Liver (tissue), 9 donors: ENCODE data around the gene SPART. TPM values are rescaled to one million over a fixed set of nuclear protein-coding genes. Genes with fewer than 3 reads are reported as not detected.

Source experiments
- DNase-seq: peaks from one replicate; pipeline ENCODE4 v3.0.0-alpha.2; 2017; ENCODE audit warnings: low spot score
- H3K27ac ChIP-seq, 2 donors: one replicate each; pipeline ENCODE4 v1.7.0; 2013; ENCODE audit warnings: inconsistent platforms in 2 of 2, low read length in 2 of 2, control low read depth in 1 of 2, low read depth in 1 of 2, mild to moderate bottlenecking in 1 of 2
- H3K27me3 ChIP-seq, 4 donors: one replicate each; pipeline versions ENCODE4 v1.6.1 to v1.7.0; 2013; ENCODE audit warnings: low read length in 3 of 4, inconsistent platforms in 1 of 4, mild to moderate bottlenecking in 1 of 4, moderate library complexity in 1 of 4; ENCODE audit not compliant: control insufficient read depth in 4 of 4, insufficient read depth in 4 of 4
- H3K36me3 ChIP-seq, 4 donors: one replicate each; pipeline versions ENCODE4 v1.6.1 to v1.7.0; 2013; ENCODE audit warnings: low read length in 3 of 4, mild to moderate bottlenecking in 3 of 4, low read depth in 1 of 4, moderate library complexity in 1 of 4; ENCODE audit not compliant: control insufficient read depth in 4 of 4, insufficient read depth in 3 of 4
- H3K4me1 ChIP-seq, 4 donors: one replicate each; pipeline versions ENCODE4 v1.6.1 to v1.7.0; 2013; ENCODE audit warnings: low read length in 3 of 4, mild to moderate bottlenecking in 3 of 4, moderate library complexity in 1 of 4; ENCODE audit not compliant: control insufficient read depth in 4 of 4, insufficient read depth in 4 of 4
- H3K4me3 ChIP-seq, 3 donors: one replicate each; pipeline versions ENCODE4 v1.6.1 to v1.7.0; 2013; ENCODE audit warnings: low read length in 3 of 3, control low read depth in 1 of 3, low read depth in 1 of 3, mild to moderate bottlenecking in 1 of 3
- H3K9ac ChIP-seq, 2 donors: one replicate each; pipeline ENCODE4 v1.7.0; 2013; ENCODE audit warnings: low read length in 2 of 2, mild to moderate bottlenecking in 2 of 2, moderate library complexity in 2 of 2, control low read depth in 1 of 2, low read depth in 1 of 2
- H3K9me3 ChIP-seq, 4 donors: one replicate each; pipeline versions ENCODE4 v1.6.1 to v1.7.0; 2013; ENCODE audit warnings: low read length in 3 of 4; ENCODE audit not compliant: control insufficient read depth in 4 of 4
- EGR1 ChIP-seq, 2 donors: IDR thresholded peaks; 2 replicates each; pipeline ENCODE4 v1.6.1; 2016 to 2018; ENCODE audit warnings: antibody characterized with exemption in 2 of 2, low read depth in 2 of 2
- FOXA1 ChIP-seq: IDR thresholded peaks from 2 replicates; pipeline ENCODE4 v1.6.1; 2016; ENCODE audit warnings: antibody characterized with exemption
- HNF4G ChIP-seq: IDR thresholded peaks from 2 replicates; pipeline ENCODE4 v1.6.1; 2016; ENCODE audit warnings: antibody characterized with exemption
- JUND ChIP-seq, 2 donors: IDR thresholded peaks; 2 replicates each; pipeline ENCODE4 v1.6.1; 2016; ENCODE audit warnings: antibody characterized with exemption in 2 of 2
- NR2F2 ChIP-seq: IDR thresholded peaks from 2 replicates; pipeline ENCODE4 v1.6.1; 2016; ENCODE audit warnings: antibody characterized with exemption
- RAD21 ChIP-seq, 2 donors: IDR thresholded peaks; 2 replicates each; pipeline ENCODE4 v1.6.1; 2016; ENCODE audit warnings: antibody characterized with exemption in 2 of 2, mild to moderate bottlenecking in 2 of 2
- RXRA ChIP-seq, 2 donors: IDR thresholded peaks; 2 replicates each; pipeline ENCODE4 v1.6.1; 2017 to 2018; ENCODE audit warnings: antibody characterized with exemption in 2 of 2, mild to moderate bottlenecking in 1 of 2
- SP1 ChIP-seq: IDR thresholded peaks from 2 replicates; pipeline ENCODE4 v1.6.1; 2018; ENCODE audit warnings: antibody characterized with exemption, mild to moderate bottlenecking
- TAF1 ChIP-seq: conservative IDR thresholded peaks from 2 replicates; pipeline ENCODE4 v1.6.1; 2016; ENCODE audit warnings: antibody characterized with exemption, mild to moderate bottlenecking
- YY1 ChIP-seq: IDR thresholded peaks from 2 replicates; pipeline ENCODE4 v1.6.1; 2016; ENCODE audit warnings: antibody characterized with exemption, mild to moderate bottlenecking
- WGBS: extraction: QIAGEN DNeasy Blood & Tissue Kit; methylation state at CpG from one replicate; pipeline ENCODE4 v1.1.7; 2013; 5-methylcytosine and 5-hydroxymethylcytosine counted together
- polyA plus RNA-seq, 2 donors: library from polyadenylated mRNA; stranded (reverse) in 1 of 2; unstranded in 1 of 2; fragments of 200-250 nt in 1 of 2; fragments of >200 nt in 1 of 2; fragmentation: Nextera tagmentation in 1 of 2; extraction: Ambion mirVana in 1 of 2; gene quantifications; one replicate each; pipeline versions ENCODE4 v1.2.1 to v1.2.3, GENCODE V29; 2013 to 2015
- total RNA-seq, 2 donors: library from RNA; depleted of rRNA; stranded (reverse); fragments of >200 nt; gene quantifications; one replicate each; pipeline ENCODE4 v1.2.3, GENCODE V29; 2014
- TF ChIP-seq, protein P1 (sequence below): IDR thresholded peaks from 2 replicates; pipeline ENCODE4 v1.6.1; 2016; ENCODE audit warnings: antibody characterized with exemption
- TF ChIP-seq, protein P2 (sequence below): IDR thresholded peaks from 2 replicates; pipeline ENCODE4 v1.6.1; 2016; ENCODE audit warnings: antibody characterized with exemption
- TF ChIP-seq, protein P3 (sequence below): IDR thresholded peaks from 2 replicates; pipeline ENCODE4 v1.6.1; 2016; ENCODE audit warnings: antibody characterized with exemption
- TF ChIP-seq, protein P4 (sequence below): fragments of 150-350 bp; IDR thresholded peaks from 2 replicates; pipeline ENCODE4 v1.5.1; 2017; ENCODE audit warnings: improper control_type of control experiment, low read depth, low read length; ENCODE audit not compliant: missing input control
- donor health status: healthy.
- donor health status: healthy.
- donor health status: healthy.
- donor health status: healthy.
- donor health status: healthy.

Gene SPART
- total and polyA plus RNA-seq, 4 donors: 6.9 to 15.3 (median 11.0) TPM

DNA sequence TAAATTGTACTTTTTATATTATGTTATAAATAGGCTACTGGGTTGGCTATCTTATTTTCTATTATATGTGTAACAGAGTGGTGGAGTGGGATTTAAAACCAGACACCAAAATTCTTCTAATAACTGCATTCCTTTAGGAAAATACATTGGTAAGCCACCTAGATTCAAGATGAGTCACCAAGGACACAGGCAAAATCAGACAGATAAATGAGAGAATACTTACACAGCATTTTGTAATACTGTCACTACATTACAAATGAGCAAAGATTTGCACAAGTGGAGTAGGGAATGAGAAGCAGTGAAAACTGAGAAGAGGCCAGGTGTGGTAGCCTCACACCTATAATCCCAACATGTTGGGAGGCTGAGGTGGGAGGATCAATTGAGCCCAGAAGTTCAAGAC lies 6.2 kb upstream of the SPART start:
- Histone ChIP-seq H3K36me3 (no peaks in the 10 kb centered on the region), H3K27me3 (no peaks in the 10 kb centered on the region), H3K9ac (no peak overlapping the region), H3K9me3 (no peaks in the 10 kb centered on the region), H3K4me1 (peaks cover 1 to 13% (median 8%) of the 10 kb centered on the region in 4 donors), H3K27ac (no peak overlapping the region), H3K4me3 (no peak overlapping the region)
- DNase-seq: no peak
- TF ChIP-seq FOXA1 (no peak), SP1 (no peak), EGR1 (IDR thresholded peaks at IDR 0.05; ENCODE audit: low read depth in 2 of 2) (no peak), RXRA (IDR thresholded peaks at IDR 0.05) (no peak), NR2F2 (no peak), JUND (IDR thresholded peaks at IDR 0.05) (no peak)
- TF ChIP-seq, protein P1, sequence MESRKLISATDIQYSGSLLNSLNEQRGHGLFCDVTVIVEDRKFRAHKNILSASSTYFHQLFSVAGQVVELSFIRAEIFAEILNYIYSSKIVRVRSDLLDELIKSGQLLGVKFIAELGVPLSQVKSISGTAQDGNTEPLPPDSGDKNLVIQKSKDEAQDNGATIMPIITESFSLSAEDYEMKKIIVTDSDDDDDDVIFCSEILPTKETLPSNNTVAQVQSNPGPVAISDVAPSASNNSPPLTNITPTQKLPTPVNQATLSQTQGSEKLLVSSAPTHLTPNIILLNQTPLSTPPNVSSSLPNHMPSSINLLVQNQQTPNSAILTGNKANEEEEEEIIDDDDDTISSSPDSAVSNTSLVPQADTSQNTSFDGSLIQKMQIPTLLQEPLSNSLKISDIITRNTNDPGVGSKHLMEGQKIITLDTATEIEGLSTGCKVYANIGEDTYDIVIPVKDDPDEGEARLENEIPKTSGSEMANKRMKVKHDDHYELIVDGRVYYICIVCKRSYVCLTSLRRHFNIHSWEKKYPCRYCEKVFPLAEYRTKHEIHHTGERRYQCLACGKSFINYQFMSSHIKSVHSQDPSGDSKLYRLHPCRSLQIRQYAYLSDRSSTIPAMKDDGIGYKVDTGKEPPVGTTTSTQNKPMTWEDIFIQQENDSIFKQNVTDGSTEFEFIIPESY: no peak
- TF ChIP-seq, protein P2, sequence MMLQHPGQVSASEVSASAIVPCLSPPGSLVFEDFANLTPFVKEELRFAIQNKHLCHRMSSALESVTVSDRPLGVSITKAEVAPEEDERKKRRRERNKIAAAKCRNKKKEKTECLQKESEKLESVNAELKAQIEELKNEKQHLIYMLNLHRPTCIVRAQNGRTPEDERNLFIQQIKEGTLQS: no peak

DNA sequence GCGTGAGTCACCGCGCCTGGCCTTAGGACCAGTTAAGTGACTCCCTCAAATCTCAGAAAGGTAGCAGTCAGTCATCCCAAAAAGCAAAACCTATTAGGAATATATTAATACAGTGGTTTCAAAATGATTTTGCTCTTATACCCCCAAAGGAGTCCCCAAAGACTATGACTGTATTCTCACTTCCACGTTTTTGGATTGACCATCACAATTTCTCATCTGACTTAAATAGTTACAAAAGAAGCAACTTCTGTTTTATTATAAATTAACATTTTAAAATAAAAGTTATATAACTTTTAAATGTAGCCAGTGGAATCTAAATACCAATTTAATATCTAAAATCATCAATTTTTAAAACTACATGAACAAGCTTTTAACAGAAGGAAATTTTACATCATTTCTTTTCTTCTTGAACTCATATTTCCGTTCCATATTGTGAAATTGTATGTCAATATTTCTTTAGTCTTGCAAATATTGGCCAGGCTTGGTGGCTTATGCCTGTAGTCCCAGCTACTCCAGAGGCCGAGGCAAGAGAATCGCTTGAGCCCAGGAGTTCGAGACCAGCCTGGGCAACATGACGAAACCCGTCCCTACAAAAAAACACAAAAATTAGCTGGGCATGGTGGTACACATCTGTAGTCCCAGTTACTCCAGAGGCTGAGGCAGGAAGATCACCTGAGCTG lies 1.5 kb upstream of the SPART start:
- Histone ChIP-seq H3K9ac (peak overlapping the region in 1 of 2 donors; percentile 20), H3K36me3 (no peaks in the 10 kb centered on the region), H3K27me3 (no peaks in the 10 kb centered on the region), H3K4me3 (no peak overlapping the region), H3K27ac (no peak overlapping the region), H3K9me3 (no peaks in the 10 kb centered on the region), H3K4me1 (peaks cover 1 to 17% (median 5%) of the 10 kb centered on the region in 4 donors)
- 73% methylated on average over 10 of the region's 10 CpGs for WGBS
- no peak for DNase-seq
- TF ChIP-seq EGR1 (IDR thresholded peaks at IDR 0.05; ENCODE audit: low read depth in 2 of 2): no peak
- TF ChIP-seq NR2F2: no peak
- no peak for TF ChIP-seq FOXA1
- TF ChIP-seq, protein P3, sequence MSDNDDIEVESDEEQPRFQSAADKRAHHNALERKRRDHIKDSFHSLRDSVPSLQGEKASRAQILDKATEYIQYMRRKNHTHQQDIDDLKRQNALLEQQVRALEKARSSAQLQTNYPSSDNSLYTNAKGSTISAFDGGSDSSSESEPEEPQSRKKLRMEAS: no peak
- TF ChIP-seq, protein P4, sequence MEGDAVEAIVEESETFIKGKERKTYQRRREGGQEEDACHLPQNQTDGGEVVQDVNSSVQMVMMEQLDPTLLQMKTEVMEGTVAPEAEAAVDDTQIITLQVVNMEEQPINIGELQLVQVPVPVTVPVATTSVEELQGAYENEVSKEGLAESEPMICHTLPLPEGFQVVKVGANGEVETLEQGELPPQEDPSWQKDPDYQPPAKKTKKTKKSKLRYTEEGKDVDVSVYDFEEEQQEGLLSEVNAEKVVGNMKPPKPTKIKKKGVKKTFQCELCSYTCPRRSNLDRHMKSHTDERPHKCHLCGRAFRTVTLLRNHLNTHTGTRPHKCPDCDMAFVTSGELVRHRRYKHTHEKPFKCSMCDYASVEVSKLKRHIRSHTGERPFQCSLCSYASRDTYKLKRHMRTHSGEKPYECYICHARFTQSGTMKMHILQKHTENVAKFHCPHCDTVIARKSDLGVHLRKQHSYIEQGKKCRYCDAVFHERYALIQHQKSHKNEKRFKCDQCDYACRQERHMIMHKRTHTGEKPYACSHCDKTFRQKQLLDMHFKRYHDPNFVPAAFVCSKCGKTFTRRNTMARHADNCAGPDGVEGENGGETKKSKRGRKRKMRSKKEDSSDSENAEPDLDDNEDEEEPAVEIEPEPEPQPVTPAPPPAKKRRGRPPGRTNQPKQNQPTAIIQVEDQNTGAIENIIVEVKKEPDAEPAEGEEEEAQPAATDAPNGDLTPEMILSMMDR: no peak
- TF ChIP-seq TAF1: no peak
- TF ChIP-seq JUND (IDR thresholded peaks at IDR 0.05): no peak
- TF ChIP-seq YY1: no peak
- TF ChIP-seq, protein P2: no peak
- TF ChIP-seq SP1: no peak
- TF ChIP-seq RXRA (IDR thresholded peaks at IDR 0.05): no peak
- TF ChIP-seq RAD21 (IDR thresholded peaks at IDR 0.05): no peak
- no peak for TF ChIP-seq HNF4G
